HG02798 (cell line): ENCODE measurements around the gene SAMD14.

Experiments
- ATAC-seq: cut with Tn5 transposase; IDR thresholded peaks from one replicate; pipeline ENCODE4 v1.9.1; 2021; ENCODE audit warnings: mild to moderate bottlenecking; ENCODE audit not compliant: unreplicated experiment, poor library complexity

The SAMD14 gene

DNA sequence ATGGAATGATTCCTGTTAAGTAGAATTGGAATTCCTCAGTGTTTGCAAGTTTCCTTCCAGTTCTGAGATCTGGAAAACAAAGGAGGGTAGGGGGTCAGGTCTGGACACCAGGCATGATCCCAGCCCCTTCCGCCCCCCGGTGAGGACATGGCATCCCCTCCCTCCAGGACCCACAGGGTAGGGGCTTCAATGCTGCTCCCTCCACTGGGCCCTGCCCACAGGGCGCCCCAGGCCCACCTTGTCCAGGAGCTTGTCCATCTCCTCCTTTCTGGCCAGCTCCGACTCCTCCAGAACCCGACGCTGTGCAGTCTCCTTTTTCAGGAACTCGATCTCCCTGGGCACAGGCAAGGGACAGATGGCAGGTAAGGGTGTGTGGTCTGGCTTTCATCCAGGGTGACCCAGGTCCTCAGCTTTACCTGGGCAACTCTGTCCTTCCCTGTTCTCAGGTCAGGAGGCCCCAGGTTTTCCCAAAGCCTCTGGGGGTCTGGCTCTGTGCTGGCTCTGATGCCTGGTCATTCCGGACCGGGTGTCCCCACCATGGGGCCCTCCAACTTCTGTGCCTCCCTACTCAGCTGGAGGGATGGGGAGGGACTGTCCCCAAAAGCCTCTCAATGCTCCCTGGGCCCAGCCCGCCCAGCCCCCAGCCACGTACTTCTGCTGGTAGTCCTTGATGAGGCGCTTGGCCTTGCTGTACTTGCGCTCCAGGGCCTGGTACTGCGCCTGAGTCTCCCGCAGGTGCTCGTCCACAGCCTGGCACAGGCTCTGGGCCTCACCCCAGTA is 5.5 kb upstream of the SAMD14 start:
- ATAC-seq, result no peak

DNA sequence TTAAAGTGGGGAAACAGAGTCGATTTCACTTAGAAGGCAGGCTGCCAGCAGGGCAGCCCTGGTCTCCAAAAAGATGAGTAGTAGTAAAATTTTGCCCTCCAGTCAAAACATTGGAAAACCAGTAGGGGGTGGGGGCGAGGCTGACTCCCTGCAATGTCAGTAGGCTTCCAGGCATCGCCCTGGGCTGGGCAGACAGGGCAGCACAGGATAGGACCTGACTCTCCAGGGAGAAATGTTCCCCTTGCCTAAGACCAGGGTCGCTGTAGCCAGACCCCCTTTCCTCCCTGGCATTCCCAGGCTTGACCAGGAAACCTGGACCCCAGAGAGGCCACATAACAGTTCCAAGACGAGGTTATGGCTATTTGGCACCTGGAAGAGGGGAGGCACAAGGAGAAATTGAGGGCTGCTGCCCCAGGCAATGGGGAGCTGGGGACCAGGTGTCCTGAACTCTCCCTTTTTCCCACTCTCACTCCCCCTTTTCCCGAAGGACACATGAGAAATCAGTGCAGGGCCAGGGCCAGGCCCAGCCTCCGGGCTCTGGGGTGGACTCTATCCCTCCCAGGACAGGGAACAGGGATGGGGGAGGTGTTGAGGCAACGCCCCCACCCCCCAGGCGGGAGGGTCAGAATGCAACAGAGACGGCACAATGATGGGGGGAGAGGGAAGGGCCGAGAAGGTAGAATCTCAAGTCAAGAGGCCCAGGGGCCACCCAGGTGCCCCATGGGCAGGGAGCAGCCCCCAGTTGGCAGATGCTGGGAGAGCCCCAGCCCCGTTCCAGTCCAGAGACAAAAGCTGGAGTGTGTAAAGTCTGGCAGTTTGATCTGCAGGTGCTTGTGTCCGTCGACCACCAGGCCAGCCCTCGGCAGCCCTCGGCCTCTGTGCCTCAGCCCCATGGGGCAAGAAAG is 4.5 kb upstream of the SAMD14 start:
- ATAC-seq, result no peak

DNA sequence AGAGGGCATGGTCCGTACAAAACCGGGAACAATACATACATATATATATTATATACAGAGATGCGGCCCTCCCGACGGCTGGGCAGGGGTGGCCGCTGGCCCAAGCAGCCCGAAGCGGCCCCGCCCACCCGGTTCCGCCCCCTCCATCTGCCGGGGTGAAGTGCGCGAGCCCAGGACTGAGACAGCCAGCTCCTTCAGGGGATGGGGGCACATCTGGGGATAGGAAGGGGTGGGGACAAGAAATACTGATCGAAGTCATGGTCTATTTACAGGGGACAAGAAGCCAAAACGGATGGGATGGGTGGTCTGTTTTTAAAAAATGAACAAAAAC is 3.8 kb upstream of the SAMD14 start:
- ATAC-seq, result no peak

DNA sequence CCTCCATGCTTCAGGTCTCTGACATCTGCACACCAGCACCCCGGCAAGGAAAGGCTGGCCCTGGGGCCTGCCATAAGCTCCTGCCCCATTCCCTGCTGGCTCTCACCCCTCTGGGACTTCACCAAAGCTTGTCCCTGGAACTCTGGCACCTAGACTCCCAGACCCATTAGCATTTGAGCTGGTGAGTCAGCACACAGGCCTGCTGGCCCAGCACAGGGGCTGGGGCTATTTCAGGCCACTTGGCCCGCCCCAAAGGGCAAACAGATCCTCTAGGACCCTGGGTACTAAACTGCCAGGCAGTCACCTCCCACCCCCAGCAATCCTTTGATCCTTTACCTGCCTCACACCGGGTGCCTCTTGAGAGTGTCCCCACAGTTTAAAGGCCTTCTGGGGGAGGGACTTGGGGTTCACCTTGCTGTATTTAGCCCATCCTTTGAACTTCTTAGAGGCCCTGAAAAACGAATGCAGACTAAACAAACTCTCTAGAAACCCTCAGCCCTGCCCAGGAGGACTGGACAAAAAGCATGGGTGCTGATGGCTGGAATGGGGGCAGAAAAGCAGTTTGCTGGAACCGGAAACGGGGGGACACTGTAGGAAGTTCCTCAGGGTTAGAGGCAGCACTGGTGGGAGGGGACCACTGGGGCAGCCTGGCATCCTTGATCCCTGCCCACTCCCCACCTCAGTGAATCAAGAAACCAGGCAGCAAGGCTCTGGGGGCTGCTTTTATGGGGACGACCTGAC is 3.2 kb upstream of the SAMD14 start:
- no peak for ATAC-seq

DNA sequence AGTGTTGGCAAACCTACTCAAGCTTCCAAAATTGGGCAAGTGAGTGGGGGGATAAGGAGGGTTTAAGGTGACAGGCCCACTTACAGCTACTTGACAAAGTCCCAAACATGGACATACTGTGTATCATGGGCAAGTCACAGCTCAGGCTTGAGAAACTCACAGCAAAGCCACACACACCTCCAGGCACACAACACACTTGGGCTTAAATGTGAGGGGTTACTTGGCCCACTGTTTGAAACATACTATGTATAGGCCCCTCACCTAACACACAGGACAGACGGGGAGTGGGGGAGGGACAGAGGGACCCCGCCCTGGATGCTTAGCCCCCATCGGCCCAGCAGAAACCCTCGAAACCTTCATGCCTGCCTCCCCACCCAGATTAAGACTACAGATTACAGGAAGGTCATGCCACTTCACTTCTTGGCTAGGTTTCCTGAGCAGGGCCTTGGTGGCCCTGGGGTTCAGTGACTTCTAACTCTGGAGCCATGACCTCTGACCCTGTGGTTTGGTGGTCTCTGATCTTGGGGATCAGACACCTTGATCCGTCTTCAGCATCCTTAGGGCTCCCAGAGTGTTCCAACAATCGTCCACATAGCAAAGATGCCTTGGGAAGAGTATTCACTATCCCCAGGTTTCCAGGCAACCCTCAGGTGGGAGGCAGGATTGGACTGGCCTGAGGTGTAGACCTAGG is 2.3 kb upstream of the SAMD14 start:
- no peak for ATAC-seq

DNA sequence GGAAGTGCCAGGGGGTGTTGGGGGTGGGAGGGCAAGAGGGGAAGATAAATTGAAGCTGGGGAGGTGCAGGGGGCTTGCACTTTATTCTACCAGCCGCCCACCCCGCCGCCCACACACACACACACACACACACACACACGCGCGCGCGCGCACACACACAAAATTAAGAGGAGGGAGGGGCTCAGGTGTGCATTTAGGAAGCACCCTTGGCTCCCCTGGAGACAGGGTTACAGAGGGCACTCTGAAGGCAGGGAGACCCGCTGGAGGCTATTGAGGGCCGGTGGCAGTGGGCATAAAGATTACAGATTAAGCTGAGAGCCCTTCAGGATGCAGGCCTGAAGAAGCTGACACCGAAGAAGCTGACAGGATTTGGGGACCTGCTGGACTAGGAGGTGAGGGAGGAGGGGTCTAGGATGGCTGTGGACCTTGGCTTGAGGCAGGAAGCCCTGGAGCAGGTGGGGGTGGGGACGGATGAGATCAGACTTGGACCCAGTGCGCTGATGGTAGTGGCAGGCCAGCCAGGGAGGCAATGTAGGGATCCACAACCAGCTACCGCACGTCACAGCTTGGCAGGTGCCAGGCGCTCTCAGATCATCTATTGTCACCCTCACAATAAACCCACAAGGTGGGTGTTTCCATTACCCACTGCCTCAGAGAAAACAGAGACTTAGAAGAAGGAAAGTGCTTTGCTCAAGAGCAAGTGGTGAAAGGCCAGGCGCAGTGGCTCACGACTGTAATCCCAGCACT is 772 bp upstream of the SAMD14 start:
- no peak for ATAC-seq

DNA sequence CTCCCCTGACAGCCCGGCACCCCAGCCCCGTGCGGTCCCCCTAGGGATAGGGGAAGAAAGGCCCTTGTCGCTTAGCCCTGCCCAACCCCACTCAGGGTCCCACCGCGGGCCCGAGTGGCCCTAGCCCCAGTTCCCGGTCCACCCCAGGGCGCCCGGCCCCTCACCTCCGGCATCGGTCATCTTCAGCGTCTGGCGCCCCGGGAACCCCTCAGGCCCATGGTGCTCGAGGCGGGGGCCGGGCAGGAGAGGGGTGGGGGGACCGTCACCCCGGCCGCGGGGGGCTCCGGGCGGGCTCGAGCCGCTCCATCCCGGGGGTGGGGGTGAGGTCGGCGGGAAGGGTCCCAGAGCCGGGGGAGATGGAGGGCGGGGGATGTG is 620 bp downstream of the SAMD14 start:
- no peak for ATAC-seq

DNA sequence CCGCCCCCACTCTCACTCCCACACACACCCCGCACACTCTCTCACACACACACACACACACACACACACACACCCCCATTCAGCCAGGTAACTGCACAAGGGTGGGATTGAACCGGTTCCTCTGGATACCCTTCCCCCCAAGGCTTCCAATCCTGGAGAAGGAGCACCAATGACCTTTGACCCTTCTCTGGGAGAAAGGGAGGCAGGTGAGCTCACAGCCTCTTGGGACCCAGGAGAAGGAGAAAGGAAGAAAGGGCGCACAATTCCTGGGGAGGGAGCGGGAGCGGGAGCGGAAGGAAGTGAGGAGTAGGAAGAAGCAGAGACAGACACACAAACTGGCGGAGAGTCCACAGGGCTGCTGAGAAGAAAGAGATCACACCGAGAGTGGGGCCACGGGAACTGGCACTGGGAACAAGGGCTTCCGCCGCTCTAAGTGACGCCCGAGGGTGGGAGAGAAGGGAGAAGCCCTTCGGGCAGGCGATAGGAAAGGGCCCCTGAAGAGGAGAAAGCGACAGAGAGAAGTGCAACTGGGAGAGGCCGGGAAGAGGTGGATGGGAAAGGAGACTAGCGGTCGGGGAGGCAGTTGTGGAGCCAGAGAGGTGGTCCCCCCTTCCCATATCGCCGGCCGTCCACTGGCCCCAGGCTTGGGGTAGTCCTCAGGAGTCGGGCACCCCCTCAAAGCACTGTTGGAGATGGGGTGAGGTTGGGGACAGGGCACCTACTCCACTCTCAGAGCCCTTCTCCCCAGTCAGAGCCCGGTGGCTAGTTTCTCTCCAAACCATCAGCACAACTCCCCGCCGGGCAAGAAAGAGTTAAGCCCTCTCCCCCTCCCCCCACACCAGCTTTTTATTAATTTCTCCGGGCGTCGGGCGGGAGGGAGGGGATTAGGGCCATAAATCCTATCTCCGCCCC is 1.3 kb downstream of the SAMD14 start:
- ATAC-seq, result no peak

DNA sequence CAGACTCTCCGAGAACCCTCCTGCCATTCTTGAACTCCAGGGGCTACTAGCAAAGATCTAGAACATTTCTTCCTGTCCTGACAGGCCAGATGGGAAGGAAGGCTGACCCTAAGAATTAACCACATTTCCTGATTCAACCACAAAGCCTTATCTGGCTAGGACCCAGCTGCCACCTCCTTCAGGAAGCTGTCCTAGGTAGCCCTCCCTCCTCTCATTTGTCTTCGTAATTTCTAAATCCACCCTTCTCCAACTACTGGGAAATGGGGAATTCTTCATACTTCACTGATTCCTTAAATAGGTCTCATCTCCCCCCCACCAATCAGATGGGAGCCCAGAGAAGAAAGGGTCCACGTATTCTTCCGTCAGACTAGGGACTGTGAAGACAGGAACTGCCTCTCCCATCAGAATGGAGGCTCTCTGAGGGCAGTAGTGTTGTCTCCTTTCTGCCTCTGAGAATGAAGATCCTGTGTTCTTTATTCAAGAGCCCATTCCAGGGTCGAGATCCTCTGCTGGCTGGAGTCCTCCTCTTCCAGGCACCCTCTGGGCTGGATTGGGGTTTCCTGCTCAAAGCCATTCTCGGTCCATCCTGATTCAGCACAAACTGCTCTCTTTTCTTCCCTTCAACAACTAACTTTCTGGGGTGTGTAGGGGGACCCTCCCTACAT is 2.1 kb downstream of the SAMD14 start:
- ATAC-seq, result no peak

DNA sequence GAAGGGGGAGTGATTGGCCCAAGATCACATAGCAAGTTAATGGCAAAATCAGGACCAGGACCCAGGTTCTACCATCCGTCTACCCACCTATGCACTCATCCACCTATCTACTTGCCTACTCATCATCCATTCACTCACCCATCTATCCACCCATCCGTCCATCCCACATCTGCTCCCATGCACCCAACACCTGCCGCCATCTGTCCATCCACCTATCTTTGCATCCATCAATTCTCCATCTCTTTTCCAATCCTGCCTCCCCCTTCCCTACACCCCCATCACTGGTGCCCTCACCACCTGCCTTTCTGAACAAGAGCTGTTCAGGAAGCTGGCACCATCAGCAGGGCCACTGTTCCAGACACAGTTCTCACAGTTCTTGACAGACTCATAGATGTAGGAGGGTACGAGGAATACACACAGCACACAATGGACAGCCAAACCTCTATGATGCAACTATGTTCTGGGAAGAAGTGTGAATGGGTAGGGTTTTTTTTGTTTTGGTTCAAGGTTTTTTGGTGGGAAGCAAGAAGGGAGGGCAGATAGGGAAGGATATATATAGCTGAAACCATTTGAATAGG is 4.5 kb downstream of the SAMD14 start:
- ATAC-seq, result no peak

DNA sequence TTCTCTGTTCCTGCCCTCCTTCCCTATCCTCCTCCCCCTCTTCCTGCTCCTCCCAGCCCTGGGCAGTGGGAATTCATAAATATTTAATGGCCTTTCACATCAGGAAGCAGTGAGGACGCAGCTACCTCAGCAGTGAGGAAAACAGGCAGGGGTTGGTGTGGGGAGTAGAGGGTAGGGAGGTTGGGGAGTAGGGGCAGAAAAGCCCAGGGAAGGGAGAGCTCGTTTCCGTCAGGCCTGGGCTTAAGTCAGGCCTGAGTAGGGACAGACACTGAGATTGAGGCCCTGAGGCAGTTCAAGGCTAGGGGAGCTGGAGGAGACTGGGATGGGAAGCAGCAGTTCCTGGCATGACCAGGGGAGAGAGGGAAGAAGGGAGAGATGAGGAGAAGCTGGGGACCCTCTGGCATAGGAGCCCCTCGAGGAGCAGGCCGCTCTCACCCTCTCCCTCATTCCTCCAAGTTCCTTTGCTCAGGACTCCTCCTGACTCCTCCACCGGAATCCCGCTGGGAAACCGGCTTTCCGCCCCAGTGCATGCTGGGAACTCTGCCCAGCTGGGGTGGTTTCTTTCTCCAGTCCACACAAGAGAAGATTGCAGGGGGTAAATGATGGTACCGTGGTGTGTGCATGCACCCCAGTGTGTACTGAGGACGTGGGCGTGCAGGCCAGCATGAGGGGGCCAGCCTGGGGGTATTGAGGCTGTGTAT is 6.2 kb downstream of the SAMD14 start:
- ATAC-seq, result no peak

DNA sequence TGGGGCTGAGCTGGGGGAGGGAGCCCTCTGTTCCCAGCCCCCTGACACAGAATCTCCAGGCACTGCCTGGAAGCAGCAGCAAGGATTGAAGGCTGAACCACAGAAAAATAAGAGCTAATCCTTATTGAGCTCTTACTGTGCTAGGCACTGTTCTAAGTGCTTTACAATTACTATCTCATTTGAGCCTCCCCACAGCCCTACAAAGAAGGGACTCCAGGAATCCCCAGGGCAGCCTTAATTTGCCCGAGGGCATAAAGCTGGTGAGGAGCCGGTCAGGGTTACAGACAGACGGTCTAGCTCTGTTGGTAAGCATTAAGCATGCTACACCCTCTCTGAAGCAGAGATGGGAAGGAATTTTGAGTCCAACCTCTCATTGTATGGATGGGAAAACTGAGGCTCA is 7.0 kb downstream of the SAMD14 start:
- no peak for ATAC-seq

DNA sequence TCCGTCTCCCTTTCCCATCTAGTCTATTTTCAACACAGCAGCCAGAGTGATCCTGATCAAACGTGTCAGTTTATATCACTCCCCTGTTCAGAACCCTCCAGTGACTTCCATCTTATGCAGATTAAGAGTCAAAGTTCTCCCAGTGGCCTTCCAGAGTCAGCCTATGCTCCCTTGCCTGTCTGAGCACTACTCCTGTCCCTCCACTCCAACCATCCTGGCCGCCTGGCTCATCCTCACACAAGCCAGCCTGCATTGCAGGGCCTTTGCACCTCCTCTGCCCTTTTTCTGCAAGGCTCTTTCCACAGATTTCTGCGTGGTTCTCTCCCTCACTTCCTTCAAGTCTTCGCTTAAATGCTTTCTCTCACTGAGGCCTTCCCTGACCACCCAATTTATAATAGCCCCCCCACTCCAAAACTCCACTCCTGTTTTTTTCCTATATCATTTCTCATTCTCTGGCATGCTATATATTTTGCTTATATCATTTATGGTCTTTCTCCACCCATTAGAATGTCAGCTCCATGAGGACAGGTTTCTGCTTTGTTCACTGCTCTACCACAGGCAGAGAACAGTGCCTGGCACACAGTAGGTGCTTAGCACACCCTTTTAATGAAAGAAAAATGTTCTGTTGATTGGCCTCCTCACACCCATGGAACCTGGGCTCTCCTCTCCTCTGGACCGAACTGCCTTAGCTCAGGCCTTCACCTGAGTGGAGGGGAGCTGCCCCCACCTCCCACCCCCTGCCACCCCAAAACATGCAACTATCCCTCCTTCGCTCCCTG is 9.3 kb downstream of the SAMD14 start:
- ATAC-seq, result no peak

DNA sequence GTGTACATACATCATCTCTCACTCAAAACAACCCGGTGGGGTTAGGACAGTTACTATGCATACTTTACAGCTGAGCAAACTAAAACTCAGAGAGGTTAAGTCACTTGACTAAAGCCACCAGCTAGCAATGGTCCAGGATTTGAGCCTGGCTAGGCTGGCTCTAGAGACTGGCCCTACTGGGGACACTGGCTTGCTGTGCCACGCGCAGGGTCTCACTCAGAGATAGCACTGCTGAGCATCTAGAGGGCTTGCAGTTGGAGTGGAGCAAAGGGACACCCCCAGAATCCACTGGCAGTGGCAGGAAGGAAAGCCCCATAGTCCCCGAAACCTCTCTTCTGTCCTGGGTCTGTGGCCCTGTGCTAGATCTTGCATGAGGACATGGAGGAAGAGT is 11.1 kb downstream of the SAMD14 start:
- ATAC-seq, result no peak

DNA sequence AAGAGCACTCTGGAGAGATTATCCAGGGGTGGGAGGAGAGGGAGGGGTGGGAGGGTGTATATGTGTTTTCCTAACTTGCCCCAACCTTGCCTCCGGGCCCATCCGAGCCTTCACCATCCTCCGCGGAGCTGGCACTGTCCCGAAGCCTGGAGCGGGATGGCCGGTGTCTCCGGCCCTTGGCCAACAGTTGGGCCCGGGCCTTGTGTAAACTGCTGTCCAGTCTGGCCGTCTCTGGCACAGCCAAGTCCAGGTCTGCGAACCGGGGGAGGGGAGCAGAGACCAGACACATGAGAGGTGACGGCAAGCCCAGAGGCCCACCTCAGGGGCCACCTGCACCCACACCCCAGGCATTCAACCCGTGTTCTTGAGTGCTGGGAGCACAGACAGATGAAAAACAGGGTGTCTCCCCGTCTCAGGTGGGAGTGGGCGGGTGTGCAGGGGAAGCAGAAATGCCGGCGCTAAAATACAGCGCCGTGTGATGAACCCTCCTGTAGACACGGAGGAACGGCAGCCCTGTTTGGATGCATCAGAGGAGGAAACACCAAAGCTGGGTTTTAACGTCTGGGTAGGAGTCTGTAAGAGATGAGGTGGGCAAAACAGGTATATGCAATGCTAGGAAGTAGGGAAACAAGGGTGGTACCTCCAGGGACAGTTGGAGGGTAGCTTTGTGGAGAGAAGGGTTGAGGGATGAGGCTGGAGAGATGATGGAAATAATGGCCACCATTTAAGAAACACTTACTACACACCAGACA is 11.7 kb downstream of the SAMD14 start:
- ATAC-seq, result no peak
